Activated naive CD8-positive, alpha-beta T cell treated with anti-CD3 and anti-CD28 coated beads, Interleukin-2, amount 50 U/mL, for 16 hours (primary cell): ENCODE data around the gene SUSD5.
"Not testable (repeated sequence)": the region's sequence is repeated elsewhere in the genome, so short reads cannot be mapped to it uniquely, and the experiment has no call there.

ENCODE experiments used
- DNase-seq: peaks from one replicate; pipeline ENCODE4 v3.0.0-alpha.2; 2020; ENCODE audit warnings: low read depth, low spot score

SUSD5 gene

GRCh38 chr3:33196538-33196937 lies 22.1 kb downstream of the SUSD5 start:
- DNase-seq: no peak

- DNase-seq: no peak
Observed at GRCh38 chr3:33194303-33194702, 24.3 kb downstream of the SUSD5 start.

DNA sequence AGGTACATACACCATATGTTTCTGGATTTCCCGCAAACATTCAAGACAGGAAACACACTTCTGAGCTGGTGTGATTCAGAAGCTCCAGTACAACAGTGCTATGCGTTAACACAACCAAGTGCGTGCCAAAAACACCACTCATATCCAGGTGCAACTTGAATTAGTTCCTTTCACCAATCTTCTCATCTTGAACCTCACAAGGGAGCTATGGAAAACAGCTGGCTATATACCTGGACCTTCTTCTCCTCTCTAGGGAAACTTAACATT lies 31.3 kb downstream of the SUSD5 start:
- DNase-seq: no peak

DNA sequence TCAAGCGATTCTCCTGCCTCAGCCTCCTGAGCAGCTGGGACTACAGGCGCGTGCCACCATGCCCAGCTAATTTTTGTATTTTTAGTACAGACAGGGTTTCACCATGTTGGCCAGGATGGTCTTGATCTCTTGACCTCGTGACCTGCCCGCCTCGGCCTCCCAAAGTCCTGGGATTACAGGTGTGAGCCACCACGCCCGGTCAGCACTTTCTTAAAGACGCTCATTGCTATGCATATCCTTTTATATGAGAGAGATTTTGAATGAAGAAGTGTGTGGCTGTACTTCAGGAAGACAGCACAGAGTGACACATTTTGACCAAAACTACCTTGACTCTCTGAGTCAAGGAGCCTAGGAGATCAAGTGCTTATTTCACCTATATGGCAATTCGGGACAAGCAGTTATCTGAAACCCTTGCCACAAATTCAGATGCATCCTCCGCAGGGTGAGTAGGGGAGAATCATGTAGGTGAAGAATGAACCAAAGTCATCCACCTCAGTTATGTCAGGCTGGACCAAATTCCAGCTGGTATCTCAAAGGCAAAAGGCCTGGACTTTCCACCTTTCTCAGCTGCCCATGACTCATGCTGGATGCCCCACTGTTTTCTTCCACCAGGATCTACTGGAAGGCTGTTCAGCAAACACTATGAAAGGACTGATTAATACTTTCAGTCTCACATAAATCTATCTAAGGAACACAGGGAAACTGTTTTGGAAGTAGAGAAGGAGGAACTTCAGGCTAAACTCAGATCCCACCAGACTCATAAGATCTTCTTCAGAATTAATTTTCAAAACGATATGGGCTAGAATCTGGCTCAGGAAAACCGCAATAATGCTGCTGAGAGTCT lies 31.9 kb downstream of the SUSD5 start:
- DNase-seq: no peak

GRCh38 chr3:33184863-33185262 lies 33.7 kb downstream of the SUSD5 start:
- no peak for DNase-seq

- not testable (repeated sequence) for DNase-seq
Observed at GRCh38 chr3:33181641-33182040, 37.0 kb downstream of the SUSD5 start.

- no peak for DNase-seq
Observed at GRCh38 chr3:33181229-33181628, 37.4 kb downstream of the SUSD5 start.

DNA sequence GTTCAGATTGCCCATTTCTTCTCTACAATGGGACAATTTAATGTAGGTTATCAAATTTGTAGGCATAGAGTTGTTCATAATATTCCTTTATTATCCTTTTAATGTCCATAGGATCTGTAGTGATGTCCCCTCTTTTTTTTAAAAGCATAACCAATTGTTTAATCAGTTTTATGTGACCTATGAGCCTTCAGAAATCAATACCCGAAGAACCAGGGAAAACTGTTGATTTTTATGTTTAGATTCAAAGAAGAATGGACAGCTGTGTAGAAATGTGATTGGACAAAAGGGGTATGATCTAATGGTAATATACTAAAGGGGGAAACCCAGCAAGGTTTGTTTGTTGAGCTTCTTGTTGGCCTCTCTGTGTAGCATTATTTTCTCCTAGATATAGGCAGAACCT lies 39.5 kb downstream of the SUSD5 start:
- DNase-seq: no peak

DNA sequence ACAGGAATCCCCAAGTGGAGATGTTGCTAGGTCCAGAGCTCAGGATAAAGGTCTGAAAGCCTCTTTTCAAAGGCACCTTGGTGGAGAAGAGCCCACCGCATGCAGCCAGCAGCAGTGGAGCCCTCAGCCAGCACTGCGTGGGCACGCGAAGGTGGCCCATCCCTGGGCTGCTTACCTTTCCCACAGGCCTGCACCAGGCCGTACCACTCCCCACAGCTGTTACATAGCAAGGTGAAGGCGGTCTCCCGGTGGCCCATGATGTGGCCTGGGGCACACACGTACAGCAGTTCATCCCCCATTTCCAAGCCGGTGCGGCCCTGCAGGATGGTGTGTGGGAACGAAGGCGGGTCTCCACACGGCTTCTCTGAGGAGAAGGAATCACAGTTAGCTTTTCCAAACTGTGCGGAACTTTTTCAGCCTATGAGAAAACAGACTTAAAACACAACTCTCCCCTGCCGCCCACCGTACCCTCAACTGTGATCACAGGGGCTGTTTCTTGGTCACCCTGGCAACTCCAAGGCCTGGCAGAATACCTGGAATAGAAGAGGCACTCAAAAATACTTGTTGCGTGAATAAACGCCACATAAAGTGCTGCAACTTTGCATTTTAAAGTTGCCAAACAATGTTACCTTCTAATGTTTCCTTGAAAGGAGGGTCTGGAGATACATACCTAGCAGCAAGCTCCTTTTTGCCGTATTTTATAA lies 43.7 kb downstream of the SUSD5 start:
- no peak for DNase-seq

DNA sequence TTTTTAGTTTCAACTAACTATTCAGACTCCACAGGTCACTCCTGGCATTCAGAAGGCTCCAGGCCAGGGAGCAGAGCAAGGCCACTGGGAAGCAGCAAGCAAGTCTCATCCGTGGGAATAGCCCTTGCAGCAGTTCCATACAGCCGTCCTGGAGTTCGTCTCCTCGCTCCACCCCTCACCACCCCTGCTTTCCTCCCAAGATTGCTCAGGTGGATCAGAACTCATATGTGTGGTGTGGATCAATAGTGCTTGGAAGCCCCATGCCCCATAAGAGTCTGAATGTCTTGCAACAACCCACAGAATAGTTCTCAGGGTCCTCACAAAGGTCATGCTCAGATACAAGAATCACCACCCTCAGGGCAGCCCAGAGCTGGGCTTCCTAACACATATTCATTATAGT lies 44.5 kb downstream of the SUSD5 start:
- no peak for DNase-seq

GRCh38 chr3:33173672-33174071 lies 44.9 kb downstream of the SUSD5 start:
- DNase-seq: no peak

- no peak for DNase-seq
Observed at GRCh38 chr3:33173103-33173502, 45.5 kb downstream of the SUSD5 start.

- DNase-seq: no peak
Observed at GRCh38 chr3:33171580-33171979, 47.0 kb downstream of the SUSD5 start.

DNA sequence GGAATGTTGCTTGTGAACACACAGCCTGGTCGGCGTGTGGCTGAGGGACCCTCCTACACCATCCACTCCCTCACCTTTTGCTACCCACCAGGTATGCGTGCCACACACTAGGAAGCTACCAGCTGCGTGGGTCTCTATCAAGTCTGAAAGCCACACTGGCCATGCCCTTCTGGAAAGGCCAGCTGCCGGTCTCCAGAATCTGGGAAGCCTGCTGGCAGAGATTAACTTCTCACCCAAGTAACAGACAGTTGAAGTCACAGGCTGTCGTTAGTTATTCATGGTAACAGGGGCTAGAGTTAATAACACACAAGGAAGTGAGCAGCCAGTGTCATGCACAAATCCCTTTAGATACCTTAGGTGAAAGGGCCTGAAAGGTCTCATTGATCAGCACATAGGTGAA lies 48.1 kb downstream of the SUSD5 start:
- no peak for DNase-seq

DNA sequence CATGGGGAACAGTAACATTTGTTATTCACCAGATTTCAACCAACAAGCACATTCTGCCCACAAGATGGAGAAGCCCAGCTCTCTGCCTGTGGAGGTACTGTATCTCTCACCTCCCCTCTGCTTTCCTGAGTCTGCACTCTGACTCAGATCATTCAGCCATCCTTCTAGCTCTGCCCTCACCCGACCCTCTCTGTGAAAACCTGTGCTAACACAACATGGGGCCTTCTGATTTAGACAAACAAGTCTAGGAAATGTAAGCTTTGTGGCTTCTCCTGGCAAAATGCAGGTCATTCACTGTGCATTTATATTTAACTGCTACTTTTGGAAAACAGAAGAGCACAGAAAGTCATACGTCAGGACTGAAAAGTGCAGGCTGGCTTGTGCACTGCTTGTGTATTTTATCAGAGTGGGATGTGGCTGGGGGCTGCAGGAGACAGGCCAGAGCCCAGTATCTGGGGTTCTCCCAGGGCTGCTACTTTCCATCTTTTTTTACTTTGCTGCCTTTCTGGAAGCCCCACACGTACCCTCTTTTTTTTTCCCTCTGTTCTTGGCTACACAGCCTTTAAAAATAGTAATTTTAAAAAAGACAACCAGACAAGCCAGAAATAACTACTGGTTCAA lies 50.8 kb downstream of the SUSD5 start:
- DNase-seq: no peak

DNA sequence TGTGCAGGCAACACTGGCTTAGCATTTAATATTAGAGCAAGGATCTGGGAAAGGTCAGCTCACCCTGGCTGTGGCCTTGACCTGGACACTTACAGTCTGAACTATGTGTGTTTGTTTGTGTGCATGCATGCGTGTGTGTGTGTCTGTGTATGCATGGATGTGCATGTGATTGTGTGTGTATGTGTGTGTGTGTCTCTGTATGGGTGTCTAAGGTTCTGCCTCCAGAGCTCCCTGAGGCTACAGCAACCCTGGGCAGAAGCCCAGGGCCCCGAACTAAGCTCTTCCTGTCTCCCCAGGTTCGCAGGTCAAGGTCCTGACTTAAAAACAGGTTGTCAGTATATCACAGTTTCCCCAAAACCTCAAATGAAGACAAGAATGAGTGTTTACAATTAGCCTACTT lies 51.3 kb downstream of the SUSD5 start:
- DNase-seq: no peak

- no peak for DNase-seq
Observed at GRCh38 chr3:33166095-33166494, 52.5 kb downstream of the SUSD5 start.

- DNase-seq: no peak
Observed at GRCh38 chr3:33165372-33165771, 53.2 kb downstream of the SUSD5 start.

DNA sequence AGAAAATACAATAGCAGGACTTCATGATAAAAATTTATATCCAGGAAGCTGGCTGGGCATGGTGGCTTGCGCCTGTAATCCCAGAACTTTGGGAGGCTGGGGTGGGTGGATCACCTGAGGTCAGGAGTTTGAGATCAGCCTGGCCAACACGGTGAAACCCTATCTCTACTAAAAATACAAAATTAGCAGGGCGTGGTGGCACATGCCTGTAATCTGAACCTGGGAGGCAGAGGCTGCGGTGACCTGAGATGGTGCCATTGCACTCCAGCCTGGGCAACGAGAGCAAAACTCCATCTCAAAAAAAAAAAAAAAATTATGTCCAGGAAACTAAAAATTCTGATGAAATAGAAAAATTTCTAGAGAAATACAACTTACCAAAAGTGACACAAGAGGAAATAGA lies 56.0 kb downstream of the SUSD5 start:
- not testable (repeated sequence) for DNase-seq

GRCh38 chr3:33159981-33160380 lies 58.6 kb downstream of the SUSD5 start:
- DNase-seq: no peak

DNA sequence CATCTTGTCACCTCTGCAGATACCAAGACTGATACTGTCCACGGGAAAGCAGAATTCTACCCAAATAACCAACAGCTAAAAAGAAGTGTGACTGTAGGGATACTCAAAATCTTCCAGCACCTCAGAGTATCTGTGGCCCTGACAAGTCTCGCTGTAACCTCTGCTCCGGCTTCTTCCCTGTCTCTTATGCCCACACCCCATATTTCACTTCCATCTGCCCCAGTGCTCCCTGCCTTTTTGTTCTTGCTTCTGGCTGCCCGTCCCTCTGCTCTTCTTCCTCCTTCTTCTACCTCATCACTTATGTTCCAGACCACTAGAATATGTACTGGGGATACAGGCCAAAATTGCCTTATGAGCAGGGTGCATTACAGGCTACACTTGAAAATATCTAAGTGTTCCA lies 59.4 kb downstream of the SUSD5 start:
- no peak for DNase-seq

- DNase-seq: no peak
Observed at GRCh38 chr3:33155301-33155700, 63.3 kb downstream of the SUSD5 start.

GRCh38 chr3:33153782-33154181 lies 64.8 kb downstream of the SUSD5 start:
- no peak for DNase-seq
